Motor neuron (in vitro differentiated cells): ENCODE measurements around the gene RER1. TPM values are rescaled to one million over a fixed set of nuclear protein-coding genes. Genes with fewer than 3 reads are reported as not detected.

Experiments
- ATAC-seq, 8 experiments: fragments of 200-7000 bp; cut with Tn5 transposase; replicated peaks in 6 of 8; 2 replicates each; pipeline ENCODE4 v1.8.0; 2021; ENCODE audit warnings: mild to moderate bottlenecking in 8 of 8, moderate library complexity in 8 of 8
- H3K27ac ChIP-seq, 2 donors: fragments of 250-450 bp; sonication (Bioruptor Pico); 2 replicates each; pipeline ENCODE4 v1.9.0; 2021; ENCODE audit warnings: antibody characterized with exemption in 2 of 2, mild to moderate bottlenecking in 2 of 2, moderate library complexity in 1 of 2
- H3K4me1 ChIP-seq, 2 donors: fragments of 250-450 bp; sonication (Bioruptor Pico); replicated peaks in 1 of 2; 2 replicates each; pipeline ENCODE4 v1.6.1; 2021; ENCODE audit warnings: antibody characterized with exemption in 2 of 2, mild to moderate bottlenecking in 2 of 2, moderate library complexity in 1 of 2
- H3K4me3 ChIP-seq, 5 donors: fragments of 250-450 bp; sonication (Bioruptor Pico); 2 replicates each; pipeline ENCODE4 v1.9.0; 2021; ENCODE audit warnings: antibody characterized with exemption in 5 of 5, mild to moderate bottlenecking in 5 of 5, moderate library complexity in 4 of 5
- WGBS, 10 experiments: fragments of 450-650 bp; shearing (Covaris generic); methylation state at CpG; one replicate each; pipeline ENCODE4 v1.0.0; 2022; 5-methylcytosine and 5-hydroxymethylcytosine counted together
- in situ Hi-C, 9 experiments: fragments of 400-800 bp; cut with MboI; loops; one replicate each; pipeline ENCODE4 v1.15.0; 2021; ENCODE audit warnings: low sequenced_read_pairs in 9 of 9, low pct_unique_long_range_greater_than_20kb in 2 of 9; ENCODE audit not compliant: unreplicated experiment in 9 of 9
- total RNA-seq, 8 experiments: library from RNA; unstranded; fragments of 300-600 nt; gene quantifications; 2 replicates each; pipeline versions ENCODE4 v1.2.3 to v1.2.4, GENCODE V29; 2022

The RER1 gene
- total RNA-seq, 8 experiments from 2014 or later: 57.8 to 165 (median 86.4) TPM

- 40 to 88% (median 63%) methylated on average over 1 to 6 of the region's 6 CpGs; no CpG with 5 or more reads in 4 of the 10 experiments for WGBS, 10 experiments
- H3K27ac ChIP-seq: no peak overlapping the region
- H3K4me1 ChIP-seq: peaks cover 54 to 63% of the 10 kb centered on the region in 2 donors
- no peak overlapping the region for H3K4me3 ChIP-seq
- peak in 1 of 8 experiments; percentile 2 for ATAC-seq
- in situ Hi-C loops: loop anchor here in 1 of 9 experiments (25.0 kb wide), 1 partner anchor 95 kb away; the partner anchor contains the start of genes HES5 and PANK4
Measured at GRCh38 chr1:2442661-2443060, 51.0 kb downstream of the RER1 start.

- in situ Hi-C loops: loop anchor here in 1 of 9 experiments (25.0 kb wide), 1 partner anchor 94 kb away; the partner anchor contains the start of genes HES5 and PANK4
- H3K4me1 ChIP-seq: peaks cover 61 to 69% of the 10 kb centered on the region in 2 donors
- H3K27ac ChIP-seq: peak overlapping the region in 1 of 2 donors; percentile 4
- 0% methylated on average over 3 of the region's 107 CpGs; no CpG with 5 or more reads in 9 of the 10 experiments for WGBS, 10 experiments
- ATAC-seq: peak in 7 of 8 experiments; percentile 5 to 76 (median 71)
- peak overlapping the region; percentile 34 to 42 (median 37) for H3K4me3 ChIP-seq
Measured at GRCh38 chr1:2443277-2444137, 51.9 kb downstream of the RER1 start.

GRCh38 chr1:2444138-2444591 is 52.5 kb downstream of the RER1 start:
- peak in 3 of 8 experiments; percentile 0 to 6 (median 1) for ATAC-seq
- peaks cover 59 to 63% of the 10 kb centered on the region in 2 donors for H3K4me1 ChIP-seq
- in situ Hi-C loops: loop anchor here in 1 of 9 experiments (25.0 kb wide), 1 partner anchor 93 kb away; the partner anchor contains the start of genes HES5 and PANK4
- H3K27ac ChIP-seq: peak overlapping the region in 1 of 2 donors; percentile 4
- WGBS, 10 experiments: 10 to 100% (median 61%) methylated on average over 1 to 6 of the region's 27 CpGs; no CpG with 5 or more reads in 5 of the 10 experiments
- peak overlapping the region; percentile 34 to 42 (median 37) for H3K4me3 ChIP-seq

GRCh38 chr1:2445162-2445822 is 53.7 kb downstream of the RER1 start:
- Histone ChIP-seq H3K4me1 (peaks cover 63 to 64% of the 10 kb centered on the region in 2 donors), H3K27ac (no peak overlapping the region), H3K4me3 (no peak overlapping the region)
- in situ Hi-C loops: loop anchor here in 1 of 9 experiments (25.0 kb wide), 1 partner anchor 92 kb away; the partner anchor contains the start of genes HES5 and PANK4
- WGBS, 10 experiments: 4 to 90% (median 72%) methylated on average over 1 to 10 of the region's 16 CpGs; no CpG with 5 or more reads in 6 of the 10 experiments
- ATAC-seq: peak in 1 of 8 experiments; percentile 2

GRCh38 chr1:2445823-2446215 is 54.2 kb downstream of the RER1 start:
- in situ Hi-C loops: loop anchor here in 1 of 9 experiments (25.0 kb wide), 1 partner anchor 91 kb away; the partner anchor contains the start of genes HES5 and PANK4
- H3K27ac ChIP-seq: no peak overlapping the region
- WGBS, 10 experiments: 63 to 100% (median 91%) methylated on average over 1 to 7 of the region's 15 CpGs; no CpG with 5 or more reads in 6 of the 10 experiments

GRCh38 chr1:2446394-2446793 is 54.8 kb downstream of the RER1 start:
- Histone ChIP-seq H3K4me3 (no peak overlapping the region), H3K27ac (peak overlapping the region in 1 of 2 donors; percentile 51), H3K4me1 (peaks cover 65 to 69% of the 10 kb centered on the region in 2 donors)
- WGBS, 10 experiments: 4 to 28% (median 25%) methylated on average over 2 to 4 of the region's 13 CpGs; no CpG with 5 or more reads in 7 of the 10 experiments
- ATAC-seq: peak in 6 of 8 experiments; percentile 13 to 54 (median 43)
- in situ Hi-C loops: loop anchor here in 1 of 9 experiments (25.0 kb wide), 1 partner anchor 91 kb away; the partner anchor contains the start of genes HES5 and PANK4

More at GRCh38 chr1:2445823-2446215, 54.2 kb downstream of the RER1 start:
- no peak for ATAC-seq
- H3K4me3 ChIP-seq: no peak overlapping the region
- peaks cover 63 to 64% of the 10 kb centered on the region in 2 donors for H3K4me1 ChIP-seq

- in situ Hi-C loops: loop anchor here in 1 of 9 experiments (25.0 kb wide), 1 partner anchor 90 kb away; the partner anchor contains the start of genes HES5 and PANK4
- WGBS, 10 experiments: 0% methylated on average over 1 of the region's 9 CpGs; no CpG with 5 or more reads in 9 of the 10 experiments
- no peak for ATAC-seq
- peak overlapping the region; percentile 6 to 51 for H3K27ac ChIP-seq
- peaks cover 69 to 74% of the 10 kb centered on the region in 2 donors for H3K4me1 ChIP-seq
- H3K4me3 ChIP-seq: no peak overlapping the region
Measured at GRCh38 chr1:2446861-2447260, 55.2 kb downstream of the RER1 start.

GRCh38 chr1:2447276-2448097 is 55.8 kb downstream of the RER1 start:
- peaks cover 75 to 77% of the 10 kb centered on the region in 2 donors for H3K4me1 ChIP-seq
- in situ Hi-C loops: loop anchor here in 1 of 9 experiments (25.0 kb wide), 1 partner anchor 90 kb away; the partner anchor contains the start of genes HES5 and PANK4
- ATAC-seq: no peak
- no peak overlapping the region for H3K4me3 ChIP-seq
- WGBS, 10 experiments: 46 to 92% (median 77%) methylated on average over 2 to 10 of the region's 23 CpGs; no CpG with 5 or more reads in 6 of the 10 experiments
- peak overlapping the region; percentile 6 to 51 for H3K27ac ChIP-seq

GRCh38 chr1:2448098-2448445 is 56.4 kb downstream of the RER1 start:
- 68 to 85% (median 79%) methylated on average over 5 to 10 of the region's 18 CpGs; no CpG with 5 or more reads in 6 of the 10 experiments for WGBS, 10 experiments
- peak overlapping the region in 1 of 2 donors; percentile 5 for H3K27ac ChIP-seq
- in situ Hi-C loops: loop anchor here in 1 of 9 experiments (25.0 kb wide), 1 partner anchor 89 kb away; the partner anchor contains the start of genes HES5 and PANK4
- peaks cover 75 to 77% of the 10 kb centered on the region in 2 donors for H3K4me1 ChIP-seq
- H3K4me3 ChIP-seq: no peak overlapping the region
- ATAC-seq: peak in 2 of 8 experiments; percentile 18 to 37

- Histone ChIP-seq H3K4me1 (peaks cover 70 to 78% of the 10 kb centered on the region in 2 donors), H3K27ac (no peak overlapping the region), H3K4me3 (no peak overlapping the region)
- in situ Hi-C loops: loop anchor here in 1 of 9 experiments (25.0 kb wide), 1 partner anchor 87 kb away; the partner anchor contains the start of genes HES5 and PANK4
- peak in 4 of 8 experiments; percentile 2 to 64 (median 34) for ATAC-seq
- 80 to 89% (median 80%) methylated on average over 1 to 9 of the region's 23 CpGs; no CpG with 5 or more reads in 7 of the 10 experiments for WGBS, 10 experiments
Measured at GRCh38 chr1:2449636-2450454, 58.2 kb downstream of the RER1 start.

GRCh38 chr1:2451741-2452140 is 60.1 kb downstream of the RER1 start:
- in situ Hi-C loops: no loop called here
- Histone ChIP-seq H3K4me1 (peaks cover 61 to 71% of the 10 kb centered on the region in 2 donors), H3K4me3 (no peak overlapping the region), H3K27ac (peak overlapping the region; percentile 20 to 53)
- peak in 5 of 8 experiments; percentile 29 to 69 (median 50) for ATAC-seq
- 43 to 60% methylated on average over 1 to 2 of the region's 18 CpGs; no CpG with 5 or more reads in 8 of the 10 experiments for WGBS, 10 experiments
